ENCODE measurements around the gene CMTM6. TPM values are rescaled to one million over a fixed set of nuclear protein-coding genes. Genes with fewer than 3 reads are reported as not detected.
A peak's percentile ranks its signal among the peaks of the same experiment; 100 is the strongest.
"Not testable (repeated sequence)": the region's sequence is repeated elsewhere in the genome, so short reads cannot be mapped to it uniquely, and the experiment has no call there.

CMTM6 gene
- total RNA-seq, 1 donor, result 102 TPM

DNA sequence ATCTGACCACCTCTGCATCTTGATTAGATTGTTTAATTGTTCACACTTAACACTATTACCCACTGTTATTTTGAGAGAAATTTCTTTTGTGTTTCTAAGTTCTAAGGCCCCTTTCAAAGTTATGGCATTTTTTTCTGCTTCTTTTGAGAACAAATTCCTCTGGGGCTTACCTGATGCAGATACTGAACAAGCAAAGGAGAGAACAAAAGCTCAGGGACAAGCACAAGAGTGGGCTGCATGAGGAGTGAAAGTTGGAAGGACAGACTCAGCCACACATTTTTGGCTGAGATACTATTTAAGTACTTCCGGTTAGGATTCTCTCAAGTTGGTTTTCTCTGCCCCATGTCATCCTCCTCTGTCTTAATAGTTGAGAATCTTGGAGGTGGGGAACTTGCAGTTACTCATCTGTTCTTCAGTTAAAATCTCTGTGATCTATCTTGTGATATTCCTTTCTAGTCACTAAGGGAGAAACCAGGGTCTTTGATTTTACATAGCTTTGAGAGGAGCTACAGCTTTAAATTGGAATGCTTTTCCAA lies 54.7 kb downstream of the CMTM6 start:
- peaks cover 7% of the 10 kb centered on the region for H3K4me1 ChIP-seq (ENCODE audit: insufficient read depth, low read length)
- no peak for DNase-seq (ENCODE audit: insufficient read length, low spot score, missing footprints)
- no peaks in the 10 kb centered on the region for H3K27me3 ChIP-seq (ENCODE audit: insufficient read depth, low read length)
- no peak overlapping the region for H3K27ac ChIP-seq (ENCODE audit: low read depth, low read length)
- H3K4me2 ChIP-seq (ENCODE audit: insufficient read depth, low read length), result no peak overlapping the region
- no peaks in the 10 kb centered on the region for H4K20me1 ChIP-seq (ENCODE audit: insufficient read depth, low read length)
- no peak overlapping the region for H3K4me3 ChIP-seq (ENCODE audit: insufficient read depth, low read length)
- no peak overlapping the region for H2AFZ ChIP-seq (ENCODE audit: low read length)
- H3K36me3 ChIP-seq (ENCODE audit: insufficient read depth, low read length), result no peaks in the 10 kb centered on the region
- H3K79me2 ChIP-seq (ENCODE audit: insufficient read depth, low read length), result no peaks in the 10 kb centered on the region
- TF ChIP-seq, protein P1, sequence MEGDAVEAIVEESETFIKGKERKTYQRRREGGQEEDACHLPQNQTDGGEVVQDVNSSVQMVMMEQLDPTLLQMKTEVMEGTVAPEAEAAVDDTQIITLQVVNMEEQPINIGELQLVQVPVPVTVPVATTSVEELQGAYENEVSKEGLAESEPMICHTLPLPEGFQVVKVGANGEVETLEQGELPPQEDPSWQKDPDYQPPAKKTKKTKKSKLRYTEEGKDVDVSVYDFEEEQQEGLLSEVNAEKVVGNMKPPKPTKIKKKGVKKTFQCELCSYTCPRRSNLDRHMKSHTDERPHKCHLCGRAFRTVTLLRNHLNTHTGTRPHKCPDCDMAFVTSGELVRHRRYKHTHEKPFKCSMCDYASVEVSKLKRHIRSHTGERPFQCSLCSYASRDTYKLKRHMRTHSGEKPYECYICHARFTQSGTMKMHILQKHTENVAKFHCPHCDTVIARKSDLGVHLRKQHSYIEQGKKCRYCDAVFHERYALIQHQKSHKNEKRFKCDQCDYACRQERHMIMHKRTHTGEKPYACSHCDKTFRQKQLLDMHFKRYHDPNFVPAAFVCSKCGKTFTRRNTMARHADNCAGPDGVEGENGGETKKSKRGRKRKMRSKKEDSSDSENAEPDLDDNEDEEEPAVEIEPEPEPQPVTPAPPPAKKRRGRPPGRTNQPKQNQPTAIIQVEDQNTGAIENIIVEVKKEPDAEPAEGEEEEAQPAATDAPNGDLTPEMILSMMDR (IDR thresholded peaks at IDR 0.05; ENCODE audit: extremely low read depth, low read depth, low read length), result no peak
- H3K9me3 ChIP-seq (ENCODE audit: low read depth, low read length), result no peaks in the 10 kb centered on the region

DNA sequence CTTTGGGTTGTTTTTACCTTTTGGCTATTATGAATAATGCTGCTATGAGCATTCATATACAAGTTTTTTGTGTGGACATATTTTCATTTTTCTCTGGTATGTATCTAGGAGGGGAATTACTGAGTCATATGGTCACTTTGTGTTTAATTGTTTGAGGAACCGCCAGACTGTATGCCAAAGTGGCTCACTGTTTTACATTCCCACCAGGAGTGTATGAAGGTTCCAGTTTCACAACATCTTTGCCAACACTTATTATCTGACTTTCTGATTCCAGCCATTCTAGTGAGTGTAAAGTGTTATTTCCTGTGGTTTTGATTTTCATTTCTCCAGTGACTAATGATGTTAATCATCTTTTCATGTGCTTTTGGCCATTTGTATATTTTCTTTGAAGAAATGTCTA lies 59.2 kb downstream of the CMTM6 start:
- H3K79me2 ChIP-seq (ENCODE audit: insufficient read depth, low read length), result peaks cover 8% of the 10 kb centered on the region
- peak overlapping the region; percentile 7 for H3K4me2 ChIP-seq (ENCODE audit: insufficient read depth, low read length)
- H3K36me3 ChIP-seq (ENCODE audit: insufficient read depth, low read length), result no peaks in the 10 kb centered on the region
- H3K27ac ChIP-seq (ENCODE audit: low read depth, low read length), result peak overlapping the region; percentile 51
- DNase-seq (ENCODE audit: insufficient read length, low spot score, missing footprints), result peak; percentile 61
- TF ChIP-seq, protein P1 (IDR thresholded peaks at IDR 0.05; ENCODE audit: extremely low read depth, low read depth, low read length), result no peak
- peaks cover 12% of the 10 kb centered on the region for H3K4me1 ChIP-seq (ENCODE audit: insufficient read depth, low read length)
- H3K9me3 ChIP-seq (ENCODE audit: low read depth, low read length), result no peaks in the 10 kb centered on the region
- no peaks in the 10 kb centered on the region for H3K27me3 ChIP-seq (ENCODE audit: insufficient read depth, low read length)
- H2AFZ ChIP-seq (ENCODE audit: low read length), result no peak overlapping the region
- no peaks in the 10 kb centered on the region for H4K20me1 ChIP-seq (ENCODE audit: insufficient read depth, low read length)
- no peak overlapping the region for H3K4me3 ChIP-seq (ENCODE audit: insufficient read depth, low read length)

DNA sequence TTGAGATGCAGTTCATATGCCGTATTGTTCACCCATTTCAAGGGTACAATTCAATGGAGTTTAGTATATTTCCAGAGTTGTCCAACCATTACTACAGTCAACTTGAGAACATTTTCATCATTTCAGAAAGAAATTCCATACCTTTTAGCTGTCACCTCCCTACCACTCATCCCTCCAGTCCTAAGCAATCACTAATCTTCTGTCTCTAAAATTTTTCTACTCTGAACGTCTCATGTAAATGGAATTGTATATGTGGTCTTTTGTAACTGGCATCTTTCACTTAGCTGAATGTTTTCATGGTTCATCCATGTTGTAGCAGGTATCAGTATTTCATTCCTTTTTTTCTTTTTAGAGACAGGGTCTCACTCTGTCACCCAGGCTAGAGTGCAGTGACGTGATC lies 59.9 kb downstream of the CMTM6 start:
- peaks cover 12% of the 10 kb centered on the region for H3K4me1 ChIP-seq (ENCODE audit: insufficient read depth, low read length)
- H4K20me1 ChIP-seq (ENCODE audit: insufficient read depth, low read length), result no peaks in the 10 kb centered on the region
- H2AFZ ChIP-seq (ENCODE audit: low read length), result no peak overlapping the region
- no peaks in the 10 kb centered on the region for H3K36me3 ChIP-seq (ENCODE audit: insufficient read depth, low read length)
- H3K27me3 ChIP-seq (ENCODE audit: insufficient read depth, low read length), result no peaks in the 10 kb centered on the region
- H3K4me3 ChIP-seq (ENCODE audit: insufficient read depth, low read length), result no peak overlapping the region
- H3K27ac ChIP-seq (ENCODE audit: low read depth, low read length), result peak overlapping the region; percentile 51
- TF ChIP-seq, protein P1 (IDR thresholded peaks at IDR 0.05; ENCODE audit: extremely low read depth, low read depth, low read length), result no peak
- H3K4me2 ChIP-seq (ENCODE audit: insufficient read depth, low read length), result no peak overlapping the region
- no peaks in the 10 kb centered on the region for H3K9me3 ChIP-seq (ENCODE audit: low read depth, low read length)
- H3K79me2 ChIP-seq (ENCODE audit: insufficient read depth, low read length), result peaks cover 8% of the 10 kb centered on the region
- peak; percentile 59 for DNase-seq (ENCODE audit: insufficient read length, low spot score, missing footprints)

DNA sequence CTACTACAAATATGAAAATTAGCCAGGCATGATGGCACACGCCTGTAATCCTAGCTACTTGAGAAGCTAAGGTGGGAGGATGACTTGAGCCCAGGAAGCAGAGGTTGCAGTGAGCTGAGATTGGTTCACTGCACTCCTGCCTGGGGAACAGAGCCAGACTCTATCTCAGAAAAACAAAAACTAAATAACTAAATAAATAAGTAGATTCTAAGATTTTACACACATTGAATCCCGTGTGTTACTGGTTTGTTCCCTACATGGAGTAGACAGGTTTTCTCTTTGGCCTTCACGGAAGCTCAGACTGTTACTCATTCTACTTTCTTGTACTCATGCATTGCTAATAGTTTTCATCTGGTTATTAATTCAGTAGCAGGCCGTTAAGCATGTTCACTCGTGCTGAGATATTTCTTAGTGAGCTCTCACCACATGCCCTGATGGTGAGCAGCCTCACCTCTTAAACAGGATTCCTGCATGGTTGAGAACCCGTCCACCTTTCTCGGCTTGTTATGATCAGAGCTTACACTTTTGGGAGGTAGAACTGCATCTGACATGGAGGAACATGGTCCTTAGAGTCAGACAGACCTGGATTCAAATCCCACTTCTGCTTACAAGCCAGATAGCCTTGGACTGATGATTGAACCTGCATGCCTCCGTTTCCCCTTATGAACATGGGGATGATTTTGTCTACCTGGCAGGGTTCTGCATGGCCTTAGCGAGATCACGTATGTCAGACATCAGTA lies 61.9 kb downstream of the CMTM6 start:
- H3K4me3 ChIP-seq (ENCODE audit: insufficient read depth, low read length), result no peak overlapping the region
- TF ChIP-seq, protein P1 (IDR thresholded peaks at IDR 0.05; ENCODE audit: extremely low read depth, low read depth, low read length), result no peak
- peaks cover 8% of the 10 kb centered on the region for H3K79me2 ChIP-seq (ENCODE audit: insufficient read depth, low read length)
- no peak overlapping the region for H2AFZ ChIP-seq (ENCODE audit: low read length)
- H3K4me1 ChIP-seq (ENCODE audit: insufficient read depth, low read length), result peaks cover 16% of the 10 kb centered on the region
- H3K9me3 ChIP-seq (ENCODE audit: low read depth, low read length), result no peaks in the 10 kb centered on the region
- peak; percentile 15 for DNase-seq (ENCODE audit: insufficient read length, low spot score, missing footprints)
- no peaks in the 10 kb centered on the region for H4K20me1 ChIP-seq (ENCODE audit: insufficient read depth, low read length)
- H3K27ac ChIP-seq (ENCODE audit: low read depth, low read length), result no peak overlapping the region
- no peaks in the 10 kb centered on the region for H3K27me3 ChIP-seq (ENCODE audit: insufficient read depth, low read length)
- no peaks in the 10 kb centered on the region for H3K36me3 ChIP-seq (ENCODE audit: insufficient read depth, low read length)
- H3K4me2 ChIP-seq (ENCODE audit: insufficient read depth, low read length), result no peak overlapping the region

DNA sequence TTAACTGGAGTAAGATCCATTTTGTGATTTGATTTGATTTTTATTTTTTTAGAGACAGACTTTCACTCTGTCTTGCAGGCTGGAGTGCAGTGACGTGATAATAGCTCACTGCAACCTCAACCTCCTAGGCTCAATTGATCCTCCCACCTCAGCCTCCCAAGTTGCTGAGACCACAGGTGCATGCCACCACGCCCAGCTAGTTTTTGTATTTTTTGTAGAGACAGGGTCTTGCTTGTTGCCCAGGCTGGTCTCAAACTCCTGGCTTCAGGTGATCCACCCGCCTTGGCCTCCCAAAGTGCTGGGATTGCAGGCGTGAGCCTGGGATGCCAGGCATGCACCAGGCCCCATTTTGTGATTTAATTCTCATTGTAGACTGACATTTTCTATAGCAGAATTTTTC lies 63.2 kb downstream of the CMTM6 start:
- not testable (repeated sequence) for H3K4me3 ChIP-seq (ENCODE audit: insufficient read depth, low read length); H3K36me3 ChIP-seq (ENCODE audit: insufficient read depth, low read length); H3K27me3 ChIP-seq (ENCODE audit: insufficient read depth, low read length); H3K27ac ChIP-seq (ENCODE audit: low read depth, low read length); H3K9me3 ChIP-seq (ENCODE audit: low read depth, low read length); DNase-seq (ENCODE audit: insufficient read length, low spot score, missing footprints); H3K79me2 ChIP-seq (ENCODE audit: insufficient read depth, low read length); H2AFZ ChIP-seq (ENCODE audit: low read length); H3K4me2 ChIP-seq (ENCODE audit: insufficient read depth, low read length); H4K20me1 ChIP-seq (ENCODE audit: insufficient read depth, low read length)
- H3K4me1 ChIP-seq (ENCODE audit: insufficient read depth, low read length), result peaks cover 16% of the 10 kb centered on the region
